Peyer's patch (tissue), 4 donors: ENCODE measurements around the gene CSTB.

Experiments used
- POLR2A ChIP-seq, 2 donors: fragments of 450-650 bp; IDR thresholded peaks; one replicate each; pipeline ENCODE4 v1.5.1; 2017; ENCODE audit warnings: antibody characterized with exemption in 2 of 2, mild to moderate bottlenecking in 2 of 2, moderate library complexity in 2 of 2
- TF ChIP-seq, protein P1 (sequence below), 6 experiments: fragments of 450-650 bp in 4 of 6; fragments of 200-600 bp in 2 of 6; sonication (generic) in 1 of 6; IDR thresholded peaks; one replicate each; pipeline ENCODE4 v1.5.1; 2017 to 2019; ENCODE audit warnings: antibody characterized with exemption in 6 of 6, mild to moderate bottlenecking in 3 of 6, moderate library complexity in 1 of 6

DNA sequence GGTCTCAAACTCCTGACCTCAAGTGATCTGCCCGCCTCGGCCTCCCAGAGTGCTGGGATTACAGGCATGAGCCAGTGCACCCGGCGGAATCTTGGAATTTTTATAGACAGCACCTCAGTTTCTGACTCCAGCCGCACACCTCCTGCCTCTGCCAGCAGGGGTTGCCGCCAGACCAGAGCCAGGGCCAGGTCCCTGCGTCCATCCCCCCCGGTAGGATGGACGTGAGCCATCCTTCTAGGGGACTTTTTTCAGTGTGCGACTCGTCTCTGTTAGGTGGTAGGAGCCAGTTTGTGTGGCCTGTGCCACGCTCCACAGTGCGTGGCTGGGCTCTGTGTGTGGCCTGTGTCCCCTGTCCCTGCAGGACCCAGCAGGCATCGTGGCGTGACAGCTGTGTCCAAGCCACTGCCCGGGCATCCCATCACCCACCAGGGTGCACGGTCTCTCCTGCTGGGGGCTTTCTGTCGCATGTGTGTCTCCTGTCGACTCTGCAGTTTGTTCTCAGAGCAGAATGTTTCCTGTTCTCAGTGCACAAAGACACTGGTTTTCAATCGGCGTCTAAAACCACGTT lies 15.6 kb downstream of the CSTB start:
- TF ChIP-seq POLR2A (IDR thresholded peaks at IDR 0.05): no peak
- TF ChIP-seq, protein P1, sequence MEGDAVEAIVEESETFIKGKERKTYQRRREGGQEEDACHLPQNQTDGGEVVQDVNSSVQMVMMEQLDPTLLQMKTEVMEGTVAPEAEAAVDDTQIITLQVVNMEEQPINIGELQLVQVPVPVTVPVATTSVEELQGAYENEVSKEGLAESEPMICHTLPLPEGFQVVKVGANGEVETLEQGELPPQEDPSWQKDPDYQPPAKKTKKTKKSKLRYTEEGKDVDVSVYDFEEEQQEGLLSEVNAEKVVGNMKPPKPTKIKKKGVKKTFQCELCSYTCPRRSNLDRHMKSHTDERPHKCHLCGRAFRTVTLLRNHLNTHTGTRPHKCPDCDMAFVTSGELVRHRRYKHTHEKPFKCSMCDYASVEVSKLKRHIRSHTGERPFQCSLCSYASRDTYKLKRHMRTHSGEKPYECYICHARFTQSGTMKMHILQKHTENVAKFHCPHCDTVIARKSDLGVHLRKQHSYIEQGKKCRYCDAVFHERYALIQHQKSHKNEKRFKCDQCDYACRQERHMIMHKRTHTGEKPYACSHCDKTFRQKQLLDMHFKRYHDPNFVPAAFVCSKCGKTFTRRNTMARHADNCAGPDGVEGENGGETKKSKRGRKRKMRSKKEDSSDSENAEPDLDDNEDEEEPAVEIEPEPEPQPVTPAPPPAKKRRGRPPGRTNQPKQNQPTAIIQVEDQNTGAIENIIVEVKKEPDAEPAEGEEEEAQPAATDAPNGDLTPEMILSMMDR (IDR thresholded peaks at IDR 0.05): no peak
